Stimulated activated CD4-positive, alpha-beta T cell treated with anti-CD3 and anti-CD28 coated beads, Interleukin-12 subunit alpha, Interleukin-12 subunit beta, amount 100 ng/mL, for 48 hours (primary cell): ENCODE data around the gene CRK.
"Not testable (repeated sequence)": the region's sequence is repeated elsewhere in the genome, so short reads cannot be mapped to it uniquely, and the experiment has no call there.

Source experiments
- DNase-seq, 3 donors: peaks; one replicate each; pipeline ENCODE4 v3.0.0-alpha.2; 2020; ENCODE audit warnings: low read depth in 2 of 3, low spot score in 1 of 3

The CRK gene

DNA sequence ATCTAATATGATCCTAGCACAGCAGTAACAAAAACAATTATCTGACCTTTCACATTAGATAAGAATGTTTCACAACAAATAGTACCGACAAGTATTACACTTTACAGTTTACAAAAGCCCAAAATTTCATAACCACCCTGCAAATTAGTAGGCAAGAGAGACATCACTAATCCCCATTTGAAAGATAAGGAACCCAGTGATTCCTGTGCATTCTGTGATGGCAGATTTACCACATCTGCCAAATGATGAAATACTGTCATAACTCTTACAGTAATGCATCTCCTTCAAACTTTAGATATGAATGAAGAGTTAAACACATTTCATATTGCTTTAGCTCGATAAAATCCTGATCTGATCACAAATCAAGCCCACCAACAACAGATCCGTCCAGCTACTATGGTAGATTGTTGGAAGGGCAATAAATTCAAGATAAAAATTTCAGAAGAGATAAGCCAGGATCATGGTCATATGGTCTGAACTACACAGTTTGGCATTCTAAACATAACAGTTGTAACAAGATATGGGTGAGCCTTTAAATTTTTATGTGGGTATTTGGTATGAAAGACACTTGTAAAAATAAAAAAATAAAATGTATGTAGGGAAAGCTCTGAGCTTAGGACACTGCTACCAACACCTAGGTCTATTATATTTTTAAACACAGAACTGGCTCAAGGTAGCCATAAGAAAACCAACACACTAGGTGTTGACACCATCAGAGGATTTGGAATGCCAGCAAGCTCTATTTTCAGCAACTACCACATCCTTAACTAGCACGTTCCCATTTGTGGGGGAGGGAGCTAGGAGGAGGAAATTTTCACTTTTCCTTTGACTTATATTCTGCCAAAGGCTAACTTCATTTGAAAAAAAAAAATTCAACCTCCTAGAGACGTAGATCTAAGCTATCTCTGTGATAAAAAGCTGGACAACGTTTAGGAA, 65.3 kb downstream of the CRK start:
- DNase-seq, result no peak

- not testable (repeated sequence) for DNase-seq
Measured at GRCh38 chr17:1387490-1388227, 68.4 kb downstream of the CRK start.

GRCh38 chr17:1386675-1387190, 69.3 kb downstream of the CRK start:
- DNase-seq, result not testable (repeated sequence)

- no peak for DNase-seq
Measured at GRCh38 chr17:1386265-1386664, 69.8 kb downstream of the CRK start.

DNA sequence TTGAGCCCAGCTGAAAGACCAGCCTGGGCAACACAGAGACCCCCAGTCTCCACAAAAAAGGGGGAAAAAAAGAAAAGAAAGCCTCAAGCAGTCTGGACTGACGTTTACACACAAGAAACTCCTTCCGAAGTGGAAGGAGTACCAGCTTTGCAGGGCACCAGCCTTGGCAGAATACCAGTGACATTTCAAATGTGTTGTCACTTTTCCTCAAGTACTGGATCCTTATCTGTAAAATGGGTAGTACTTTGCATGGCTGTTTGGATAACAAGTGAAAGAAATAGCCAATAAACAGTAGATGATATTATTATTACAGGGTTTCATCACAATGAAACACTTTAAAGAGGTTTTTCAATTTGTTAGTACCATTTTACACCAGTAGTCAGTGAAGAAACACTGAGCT, 70.2 kb downstream of the CRK start:
- no peak for DNase-seq

DNA sequence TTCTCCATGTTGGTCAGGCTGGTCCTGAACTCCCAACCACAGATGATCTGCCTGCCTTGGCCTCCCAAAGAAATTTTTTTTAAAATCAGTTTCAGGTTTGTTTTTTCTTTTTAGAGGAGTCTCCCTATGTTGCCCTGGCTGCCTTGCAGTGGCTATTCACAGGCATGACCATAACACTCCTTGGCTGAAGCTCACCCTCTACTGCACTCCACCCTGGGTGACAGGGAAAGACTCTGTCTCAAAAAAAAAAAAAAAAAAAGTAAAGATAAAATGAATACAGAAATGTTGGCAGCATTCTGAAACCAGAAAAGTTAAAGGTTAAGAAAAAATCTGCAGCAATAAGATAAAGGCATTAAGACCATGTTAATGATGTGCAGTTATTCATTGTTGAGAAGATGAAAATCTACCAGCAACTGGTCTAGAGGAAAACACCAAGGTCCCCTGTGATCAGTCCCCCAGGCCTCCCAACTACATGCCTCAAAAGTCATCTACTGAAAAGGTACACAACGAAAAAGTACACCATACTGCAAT, 71.1 kb downstream of the CRK start:
- no peak for DNase-seq

GRCh38 chr17:1379930-1380313, 76.1 kb downstream of the CRK start:
- no peak for DNase-seq

DNA sequence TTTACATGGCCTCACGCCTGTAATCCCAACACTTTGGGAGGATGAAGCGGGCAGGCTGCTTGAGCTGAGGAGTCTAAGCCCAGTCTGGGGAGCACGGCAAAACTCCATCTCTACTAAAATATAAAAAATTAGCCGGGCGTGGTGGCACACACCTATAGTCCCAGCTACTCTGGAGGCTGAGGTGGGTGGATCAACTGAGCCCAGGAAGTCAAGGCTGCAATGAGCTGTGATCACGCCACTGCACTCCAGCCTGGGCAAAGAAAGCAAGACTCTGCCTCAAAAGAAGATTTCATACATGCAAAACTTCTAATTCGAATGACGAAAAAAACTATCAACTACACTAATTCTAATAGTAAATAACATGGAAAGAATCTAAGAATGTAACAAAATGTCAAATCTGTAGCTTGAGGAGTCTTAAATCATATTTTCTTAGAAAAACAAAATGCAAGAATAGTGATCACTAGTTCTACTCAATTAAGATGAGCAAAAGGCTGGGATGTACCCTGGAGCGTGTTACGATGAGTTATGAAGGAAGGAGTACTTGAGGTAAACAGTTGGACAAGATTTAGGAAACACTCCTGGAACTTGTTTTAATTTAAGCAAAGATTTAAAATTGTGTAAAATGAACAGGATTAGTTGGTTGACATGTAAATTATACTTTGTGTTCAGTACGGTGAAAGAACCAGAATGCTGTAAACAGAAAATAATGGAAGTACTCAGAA, 76.7 kb downstream of the CRK start:
- no peak for DNase-seq

DNA sequence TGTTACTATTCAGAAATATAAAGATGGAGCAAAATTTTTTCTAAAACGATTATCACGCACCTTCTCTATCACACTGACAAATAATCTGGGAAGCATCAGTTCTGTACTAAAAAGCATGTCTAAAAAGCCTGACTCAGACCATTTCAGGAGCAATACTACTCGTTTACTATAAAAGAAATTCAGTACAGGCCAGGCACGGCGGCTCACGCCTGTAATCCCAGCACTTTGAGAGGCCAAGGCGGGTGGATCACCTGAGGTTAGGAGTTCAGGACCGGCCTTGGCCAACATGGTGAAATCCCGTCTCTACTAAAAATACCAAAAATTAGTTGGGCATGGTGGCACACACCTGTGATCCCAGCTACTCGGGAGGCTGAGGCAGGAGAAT, 77.6 kb downstream of the CRK start:
- DNase-seq, result not testable (repeated sequence)

DNA sequence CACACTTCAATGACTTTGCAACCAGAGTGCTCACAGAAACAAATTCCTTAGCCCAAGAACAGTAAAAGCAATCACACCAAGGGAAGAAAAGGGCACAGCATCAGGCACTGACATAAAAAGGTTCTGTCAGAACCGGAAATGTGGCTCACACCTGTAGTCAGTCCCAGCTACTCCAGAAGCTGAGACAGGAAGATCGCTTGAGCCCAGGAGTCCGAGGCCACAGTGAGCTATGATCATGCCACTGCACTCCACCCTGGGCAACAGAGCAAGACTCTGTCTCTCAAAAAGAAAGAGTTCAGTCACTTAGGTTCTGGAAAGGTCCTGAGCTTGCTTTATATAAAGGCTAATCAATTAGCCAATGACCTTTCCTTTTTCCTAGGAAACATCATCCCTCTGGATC, 78.7 kb downstream of the CRK start:
- no peak for DNase-seq

DNA sequence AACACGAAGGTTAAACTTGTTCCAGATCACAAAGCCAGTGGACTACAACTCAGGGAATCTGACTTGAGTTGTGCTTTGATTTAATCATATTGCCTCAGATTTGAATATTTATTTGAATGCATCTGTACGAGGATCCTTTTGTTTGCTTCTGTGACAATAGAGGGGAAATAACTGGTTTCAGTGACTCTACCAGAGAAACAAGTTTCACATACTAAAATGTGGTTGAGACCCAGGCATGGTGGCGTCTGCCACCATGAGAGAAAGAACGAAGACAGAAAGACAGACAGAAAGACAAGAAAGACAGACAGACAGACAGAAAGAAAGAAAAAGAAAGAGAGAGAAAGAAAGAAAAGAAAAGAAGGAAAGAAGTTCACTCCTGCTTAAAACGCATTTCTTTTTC, 80.0 kb downstream of the CRK start:
- no peak for DNase-seq

DNA sequence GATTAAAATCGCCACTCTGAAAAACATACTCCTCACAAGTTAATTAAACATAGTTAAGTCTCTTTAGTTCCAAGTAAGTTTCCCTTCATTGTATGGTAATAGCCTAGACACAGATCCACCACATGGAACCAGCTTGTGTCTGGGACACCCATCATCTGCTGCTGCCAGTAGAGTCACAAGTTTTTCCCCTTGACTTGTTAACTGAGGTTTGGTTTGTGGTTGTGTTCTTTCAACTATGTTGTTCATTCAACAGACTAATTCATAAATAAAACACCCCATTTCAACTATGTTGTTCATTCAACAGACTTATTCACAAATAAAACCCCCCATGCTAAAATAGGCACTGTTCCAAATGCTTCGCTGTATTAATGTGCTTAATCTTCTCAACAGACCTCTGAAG, 80.4 kb downstream of the CRK start:
- no peak for DNase-seq

GRCh38 chr17:1374431-1375177, 81.4 kb downstream of the CRK start:
- DNase-seq, result no peak

GRCh38 chr17:1373707-1374237, 82.3 kb downstream of the CRK start:
- no peak for DNase-seq

DNA sequence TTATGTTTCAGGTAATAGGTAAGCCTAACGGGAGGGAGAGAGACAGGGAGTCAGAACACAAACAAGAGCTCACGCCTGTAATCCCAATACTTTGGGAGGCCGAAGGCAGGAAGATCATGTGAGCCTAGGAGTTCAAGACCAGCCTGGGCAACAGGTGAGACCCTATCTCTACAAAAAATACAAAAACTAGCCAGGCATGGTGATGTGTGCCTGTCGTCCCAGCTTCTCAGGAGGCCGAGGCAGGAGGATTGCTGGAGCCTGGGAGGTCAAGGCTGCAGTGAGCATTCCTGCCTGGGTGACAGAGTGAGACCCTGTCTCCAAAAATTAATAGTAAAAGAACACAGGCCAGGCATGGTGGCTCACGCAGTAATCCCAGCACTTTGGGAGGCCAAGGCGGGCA, 83.4 kb downstream of the CRK start:
- DNase-seq, result no peak

- no peak for DNase-seq
Measured at GRCh38 chr17:1371893-1372590, 84.0 kb downstream of the CRK start.
